GM18861 (cell line): Measurements from ENCODE around the gene KIF26B.

Source experiments
- ATAC-seq: cut with Tn5 transposase; IDR thresholded peaks from one replicate; pipeline ENCODE4 v1.9.1; 2021; ENCODE audit not compliant: unreplicated experiment

Gene KIF26B

DNA sequence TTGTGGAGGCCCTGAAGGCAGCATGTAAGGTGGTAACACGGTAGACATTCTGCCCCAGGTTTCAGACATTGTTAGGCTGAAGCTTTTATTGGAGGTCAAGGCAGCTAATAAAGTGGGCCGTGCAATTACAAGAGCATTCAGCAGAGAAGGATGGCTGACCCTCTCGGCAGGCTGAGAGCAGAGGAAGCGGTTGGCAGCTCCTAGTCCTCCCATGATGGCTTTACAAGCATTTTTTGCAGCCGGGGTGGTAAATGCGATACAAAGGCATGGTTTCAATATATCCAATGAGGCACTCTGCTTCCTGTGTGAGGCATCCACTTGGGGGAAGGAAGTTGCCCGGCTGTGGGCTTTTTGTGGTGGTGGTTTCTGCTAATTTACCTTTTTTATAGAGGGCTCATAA is 14.6 kb downstream of the KIF26B start:
- ATAC-seq = no peak

DNA sequence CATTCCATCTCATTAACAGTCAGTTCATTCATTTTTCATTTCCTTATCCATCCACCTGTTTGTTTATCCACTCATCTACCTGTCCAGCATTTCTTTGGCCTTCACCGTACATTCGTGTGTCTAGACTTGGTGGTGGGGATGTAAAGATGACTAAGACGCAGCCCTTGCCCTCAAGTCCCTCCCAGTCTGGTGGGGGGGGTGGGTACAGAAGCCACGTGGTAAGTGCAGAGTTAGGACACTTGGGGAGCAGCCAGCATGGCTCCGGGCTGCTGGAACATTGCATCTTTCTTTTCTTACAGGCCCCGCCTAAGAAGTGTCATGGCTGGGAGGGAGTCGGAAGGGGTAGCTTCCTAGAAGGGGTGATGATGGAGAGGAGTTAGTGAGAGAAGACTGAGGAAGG is 17.2 kb downstream of the KIF26B start:
- ATAC-seq = no peak

DNA sequence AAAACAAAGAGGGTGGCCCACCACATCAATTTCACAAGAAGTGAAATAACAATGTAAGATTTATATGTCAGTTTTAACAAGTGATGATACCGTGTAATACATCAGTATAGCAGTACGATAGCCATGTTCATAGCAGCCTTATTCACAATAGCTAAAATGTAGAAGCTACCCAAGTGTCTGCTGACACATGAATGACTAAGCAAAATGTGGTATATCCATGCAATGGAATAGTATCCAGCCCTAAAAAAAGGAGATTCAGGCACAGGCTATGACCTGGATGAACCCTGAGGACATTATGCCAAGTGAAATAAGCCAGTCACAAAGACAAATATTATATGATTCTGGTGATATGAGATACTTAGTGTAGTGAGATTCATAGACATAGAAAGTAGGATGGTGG is 18.0 kb downstream of the KIF26B start:
- no peak for ATAC-seq

DNA sequence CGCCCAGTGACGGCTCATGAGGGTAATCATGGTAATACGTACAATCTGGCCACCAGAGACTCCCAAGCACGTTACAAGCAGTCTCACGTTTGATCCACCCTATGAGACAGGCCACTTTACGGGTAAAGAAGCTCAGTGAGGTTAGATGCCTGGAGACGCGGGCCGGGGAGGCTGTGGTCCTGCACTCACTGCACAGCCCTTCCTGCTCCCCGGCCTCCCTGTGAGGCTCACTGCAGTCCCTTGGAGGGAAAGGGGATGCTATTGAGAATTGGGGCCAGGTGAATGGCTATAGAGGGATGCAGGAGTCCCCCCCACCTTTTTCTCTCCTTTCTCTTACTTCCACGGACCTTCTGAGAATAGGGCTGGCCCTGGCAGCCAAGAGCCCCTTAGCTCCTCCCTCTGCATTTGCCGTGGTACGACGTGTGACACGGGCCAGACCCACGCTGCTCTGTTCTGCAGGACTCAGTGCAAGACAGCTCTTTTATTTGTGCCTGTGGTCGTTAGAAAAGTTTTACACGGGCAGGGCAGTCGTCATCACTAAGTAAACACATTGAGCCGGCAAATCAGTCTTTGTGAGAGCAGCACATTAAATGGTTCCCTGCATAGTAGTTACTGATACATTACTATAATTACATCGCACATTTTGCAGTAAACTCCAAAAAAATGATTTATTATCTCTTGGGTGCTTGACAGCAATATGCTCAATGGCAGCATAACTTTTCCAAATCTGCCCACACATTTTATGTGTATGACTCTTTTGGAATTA is 18.8 kb downstream of the KIF26B start:
- no peak for ATAC-seq

DNA sequence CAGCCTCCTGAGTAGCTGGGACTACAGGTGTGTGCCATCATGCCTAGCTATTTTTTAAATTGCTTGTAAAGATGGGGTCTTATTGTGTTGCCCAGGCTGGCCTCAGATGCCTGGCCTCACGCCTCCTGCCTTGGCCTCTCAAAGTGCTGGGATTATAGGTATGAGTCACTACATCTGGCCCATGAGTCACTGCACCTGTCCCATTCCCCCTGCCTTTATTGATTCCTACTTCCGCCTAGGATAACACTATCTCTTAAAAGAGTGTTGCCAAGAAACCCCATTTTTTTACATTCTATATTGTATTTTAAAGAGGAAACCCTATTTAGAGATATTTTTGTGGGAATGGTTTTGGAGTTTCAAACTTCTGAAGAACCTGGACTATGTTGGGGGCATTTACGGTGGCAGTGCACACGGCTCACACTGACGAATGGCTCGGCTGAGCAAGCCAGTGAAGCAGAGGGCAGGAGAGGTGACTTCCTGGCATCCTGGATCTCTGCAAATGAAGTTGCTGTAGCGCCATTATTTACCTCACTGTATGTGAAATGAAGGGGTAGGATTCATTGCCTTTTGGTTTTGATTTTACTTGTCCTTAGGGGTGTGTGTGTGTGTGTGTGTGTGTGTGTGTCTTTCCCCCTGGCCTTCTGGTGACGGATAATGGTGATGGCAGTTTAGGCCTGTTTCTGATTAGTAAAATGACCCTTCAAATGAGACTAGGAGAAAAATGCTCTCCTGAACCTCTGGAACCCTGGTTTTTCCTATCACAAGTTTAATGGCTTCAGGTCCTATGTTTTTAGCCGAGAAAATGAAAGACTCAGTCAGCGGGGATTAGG is 22.5 kb downstream of the KIF26B start:
- ATAC-seq = no peak

DNA sequence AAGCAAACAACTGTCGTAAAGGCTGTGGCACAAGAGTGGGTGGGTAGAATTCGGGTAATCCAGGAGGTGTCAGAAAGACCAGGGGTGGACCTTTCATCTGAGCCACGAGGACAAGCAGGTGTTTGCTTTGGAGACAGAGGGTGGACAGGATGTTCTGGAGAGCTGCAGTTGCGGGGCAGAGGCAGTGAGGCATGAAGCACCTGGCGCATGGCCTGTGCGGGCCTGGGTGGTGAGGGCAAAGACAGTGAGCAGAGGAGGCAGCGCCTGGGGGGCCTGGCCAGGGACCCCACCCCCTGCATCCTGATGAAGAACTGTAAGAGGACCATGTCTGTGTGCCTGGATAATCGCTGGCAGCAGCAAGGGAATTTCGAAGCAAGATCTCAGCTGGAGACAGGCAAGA is 24.9 kb downstream of the KIF26B start:
- no peak for ATAC-seq

DNA sequence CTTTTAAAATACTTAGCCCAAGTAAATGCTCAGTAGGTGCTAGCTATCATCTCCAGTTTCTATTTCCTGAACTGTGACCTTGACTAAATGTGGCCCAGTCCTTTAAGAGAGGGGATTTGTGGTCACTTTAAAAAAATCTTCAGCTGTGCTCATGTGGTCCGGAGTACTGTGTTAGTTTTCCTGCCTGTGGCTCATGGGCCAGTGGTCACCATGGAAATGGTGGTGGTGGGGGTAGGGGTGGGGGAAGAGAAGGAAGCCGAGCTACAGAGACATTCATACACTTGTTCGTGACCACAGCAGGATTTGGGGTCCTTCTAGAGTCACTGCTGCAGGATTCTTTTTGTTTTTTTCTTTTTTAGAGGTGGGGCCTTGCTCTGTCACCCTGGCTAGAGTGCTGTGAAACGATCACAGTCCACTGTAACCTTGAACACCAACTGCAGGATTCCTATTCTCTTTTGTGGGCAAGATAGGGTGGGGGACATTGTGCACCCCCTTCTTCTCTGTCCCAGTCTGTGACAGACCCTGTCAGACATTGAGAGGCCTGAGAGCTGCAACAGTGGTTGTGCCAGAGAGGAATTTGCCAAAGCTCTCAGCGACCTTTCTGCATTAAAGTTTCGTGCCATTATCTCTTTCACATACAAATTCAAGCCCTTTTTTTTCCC is 25.8 kb downstream of the KIF26B start:
- peak; percentile 43 for ATAC-seq

DNA sequence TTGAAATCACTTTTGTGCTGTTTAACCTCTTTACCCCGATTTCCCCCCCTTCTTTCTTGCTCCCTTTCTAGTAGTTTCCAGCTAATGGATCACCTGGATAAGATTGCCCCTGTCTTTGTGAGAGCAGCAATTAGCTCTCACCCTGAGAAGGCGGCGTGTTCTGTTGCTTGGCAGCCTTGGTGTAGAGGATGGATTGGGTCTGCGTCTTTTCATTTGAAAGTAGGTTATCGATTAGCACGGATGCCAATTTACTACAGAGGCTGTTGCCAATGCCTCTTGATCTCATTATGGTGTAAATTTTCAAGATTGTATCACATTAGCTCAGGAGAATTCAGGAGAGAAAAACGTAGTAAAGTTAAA is 26.4 kb downstream of the KIF26B start:
- ATAC-seq = no peak

DNA sequence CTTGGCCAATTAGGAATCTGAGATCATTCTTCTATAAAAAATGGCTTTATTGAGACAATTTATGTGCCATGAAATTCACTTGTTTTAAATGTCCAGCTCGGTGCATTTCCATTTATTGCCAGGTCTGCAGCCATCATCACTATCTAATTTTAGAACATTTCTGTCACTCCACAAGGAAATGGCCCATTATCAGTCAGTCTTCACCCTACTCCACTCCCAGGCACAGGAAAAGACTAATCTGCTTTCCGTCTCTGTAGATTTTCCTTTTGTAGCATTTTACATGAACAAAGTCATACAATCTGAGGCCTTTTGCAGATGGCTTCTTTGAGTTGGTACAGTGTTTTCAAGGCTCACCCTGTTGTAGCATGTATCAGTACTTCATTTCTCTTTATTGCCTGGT is 27.2 kb downstream of the KIF26B start:
- ATAC-seq = no peak

DNA sequence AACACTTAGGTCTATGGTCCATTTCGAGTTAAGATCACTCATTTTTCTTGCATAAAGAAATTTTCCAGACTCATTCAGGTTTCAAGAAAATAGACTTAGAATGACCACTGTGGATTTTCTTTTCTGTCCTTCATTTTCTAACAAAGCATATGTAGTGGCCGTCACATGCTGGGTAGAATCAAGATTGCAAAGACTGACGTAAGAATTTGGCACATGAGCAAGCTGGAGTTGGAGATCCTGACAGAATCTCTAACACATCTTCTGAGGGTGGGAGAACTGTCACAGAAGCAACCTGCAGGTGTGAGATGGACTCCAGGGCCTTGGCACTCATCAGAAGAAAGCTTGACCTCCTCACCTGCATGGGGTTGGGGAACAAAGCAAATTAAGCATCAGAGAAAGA is 28.6 kb downstream of the KIF26B start:
- ATAC-seq = no peak

DNA sequence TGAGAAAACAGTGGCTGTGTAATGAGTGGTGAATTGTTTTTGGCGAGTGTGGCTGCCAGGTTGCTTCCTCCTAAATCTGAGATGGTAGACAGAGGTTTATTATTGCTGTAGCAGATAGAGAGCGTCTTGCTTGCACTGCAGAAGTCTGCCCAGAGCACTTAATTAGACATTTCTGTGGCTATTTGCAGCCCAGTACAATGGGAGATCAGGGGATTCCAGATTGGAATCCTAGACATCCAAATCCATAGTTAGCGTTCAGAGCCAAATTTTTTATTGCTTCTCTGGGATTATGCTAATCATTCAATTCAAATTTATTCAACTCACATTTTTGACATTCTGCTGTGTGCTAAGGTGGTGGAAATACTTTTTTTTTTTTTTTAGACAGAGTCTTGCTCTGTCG is 30.0 kb downstream of the KIF26B start:
- no peak for ATAC-seq

DNA sequence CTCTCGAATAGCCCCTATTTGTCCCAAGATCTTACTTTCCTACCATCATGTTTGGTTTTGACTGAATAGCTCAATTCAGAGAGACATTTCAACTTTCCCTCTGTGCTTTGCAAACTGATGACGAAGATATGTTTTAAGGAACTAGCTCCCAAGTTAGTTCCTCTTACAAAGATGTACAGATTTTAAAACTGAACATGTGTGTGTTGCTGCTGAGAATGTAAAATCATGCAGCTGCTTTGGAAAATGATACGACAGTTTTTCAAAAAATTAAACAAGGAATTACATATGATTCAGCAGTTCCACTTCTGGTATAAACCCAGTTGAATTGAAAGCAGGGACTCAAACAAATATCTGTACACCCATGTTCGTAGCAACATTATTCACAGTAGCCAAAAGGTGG is 33.6 kb downstream of the KIF26B start:
- ATAC-seq = no peak

DNA sequence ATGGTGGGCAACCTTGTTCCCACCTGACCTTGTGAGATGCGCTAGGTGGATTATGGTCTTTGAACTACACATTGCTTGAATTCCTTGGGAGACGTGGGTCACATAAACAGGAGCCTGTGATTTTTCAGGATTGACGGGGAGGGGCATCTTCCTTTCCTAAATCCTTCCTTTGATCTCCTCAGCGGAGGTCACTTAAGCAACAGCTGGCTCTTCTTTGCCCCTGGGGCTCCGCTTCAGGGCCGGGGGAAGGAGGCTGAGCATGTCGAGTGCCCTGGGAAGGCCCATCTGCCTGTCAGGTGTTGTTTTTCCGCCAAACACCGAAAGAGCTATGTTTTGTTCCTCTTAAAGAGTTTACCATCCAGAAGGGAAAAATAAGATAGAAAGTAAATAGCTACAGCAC is 40.6 kb downstream of the KIF26B start:
- no peak for ATAC-seq

DNA sequence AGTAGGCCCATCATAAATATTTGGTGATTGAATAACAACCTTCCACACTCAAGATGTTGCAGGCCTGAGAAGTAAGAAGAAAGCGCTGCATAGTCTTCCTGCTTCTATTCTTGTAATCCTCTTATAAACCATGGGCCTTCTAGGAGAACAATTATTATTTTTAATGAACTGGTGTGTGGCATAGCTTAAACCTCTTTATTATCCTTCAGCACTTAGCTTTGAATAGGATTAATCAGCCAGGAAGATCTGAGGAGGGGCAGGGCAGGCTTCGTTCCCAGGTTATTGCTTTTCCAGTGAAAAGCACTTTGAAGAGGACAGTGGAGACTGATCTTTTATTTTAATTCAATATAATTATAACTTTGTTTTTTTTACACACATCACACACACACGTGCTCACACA is 42.3 kb downstream of the KIF26B start:
- ATAC-seq = no peak

DNA sequence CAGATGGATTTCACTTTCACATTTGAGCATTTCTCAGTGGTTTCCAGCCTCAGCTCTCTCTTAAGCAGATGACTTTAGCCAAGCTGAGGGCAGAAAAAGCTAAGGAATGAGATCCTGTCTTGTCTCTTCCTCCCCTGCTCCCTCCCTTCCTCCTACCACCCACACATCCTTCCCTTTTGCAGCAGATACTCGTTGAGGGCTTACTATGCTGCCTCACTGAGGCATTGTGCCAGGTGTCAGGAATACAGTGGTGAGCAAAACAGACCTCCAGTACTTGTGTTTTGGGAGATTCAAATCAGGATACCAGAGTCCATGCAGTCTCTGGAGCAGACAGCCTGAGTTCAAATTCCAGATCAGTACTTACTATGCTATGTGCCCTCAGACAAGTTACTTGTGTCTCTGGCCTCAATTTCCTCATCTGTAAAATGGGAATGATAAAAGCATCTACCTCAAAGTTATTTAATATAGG is 43.2 kb downstream of the KIF26B start:
- ATAC-seq = no peak

DNA sequence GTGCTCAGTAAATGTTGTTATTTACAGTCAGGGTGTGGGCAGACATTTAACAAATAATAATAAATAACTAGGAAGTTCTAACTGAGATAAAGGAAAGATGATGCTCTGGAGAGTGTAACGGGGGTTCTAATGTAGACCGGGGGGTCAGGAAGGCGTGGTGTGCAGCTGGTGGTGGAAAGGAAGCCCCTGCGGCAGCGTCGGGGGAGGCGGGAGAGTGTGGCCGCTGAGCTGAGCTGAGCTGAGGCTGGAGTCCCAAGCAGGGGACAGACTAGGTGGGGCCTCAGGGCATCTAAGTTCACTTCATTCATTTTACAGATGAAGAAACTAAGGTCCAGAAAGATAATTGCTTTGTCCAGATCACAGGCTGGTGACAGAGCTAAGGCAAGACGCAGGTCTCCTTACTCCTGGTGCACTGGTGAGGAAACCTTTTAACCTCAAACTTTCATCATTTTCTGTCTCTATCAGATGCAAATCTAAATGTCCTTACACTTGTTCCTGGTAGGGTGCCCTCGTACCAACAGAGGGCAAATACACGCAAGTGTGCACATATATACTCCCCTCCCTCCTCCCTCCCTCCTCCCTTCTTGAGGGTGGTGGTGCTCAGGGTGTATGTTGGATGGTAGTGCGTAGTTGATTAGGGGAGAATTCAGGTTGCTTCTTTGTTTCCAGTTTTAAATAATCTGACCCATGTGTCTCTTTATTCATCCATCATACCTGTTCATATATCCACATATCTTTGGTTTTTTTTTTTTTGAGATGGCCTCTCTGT is 44.1 kb downstream of the KIF26B start:
- ATAC-seq = no peak

DNA sequence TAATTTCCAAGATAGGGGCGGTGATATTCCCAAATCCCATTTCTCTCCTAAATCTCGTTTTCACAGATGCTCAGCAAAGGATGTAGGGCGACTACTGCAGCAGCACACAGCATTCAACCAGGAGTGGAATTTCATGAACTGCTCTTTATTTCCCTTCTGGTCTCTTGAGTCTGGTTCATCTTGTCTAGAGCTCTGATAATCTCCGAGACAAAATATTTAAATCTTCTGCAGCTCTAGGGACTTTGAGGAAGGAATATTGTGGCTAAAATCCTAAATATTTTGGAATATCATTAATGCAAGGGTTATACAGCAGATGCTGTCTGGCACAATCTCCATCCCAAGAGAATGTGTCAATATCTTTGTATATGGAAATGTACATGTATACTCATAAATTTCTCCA is 45.4 kb downstream of the KIF26B start:
- ATAC-seq = no peak

DNA sequence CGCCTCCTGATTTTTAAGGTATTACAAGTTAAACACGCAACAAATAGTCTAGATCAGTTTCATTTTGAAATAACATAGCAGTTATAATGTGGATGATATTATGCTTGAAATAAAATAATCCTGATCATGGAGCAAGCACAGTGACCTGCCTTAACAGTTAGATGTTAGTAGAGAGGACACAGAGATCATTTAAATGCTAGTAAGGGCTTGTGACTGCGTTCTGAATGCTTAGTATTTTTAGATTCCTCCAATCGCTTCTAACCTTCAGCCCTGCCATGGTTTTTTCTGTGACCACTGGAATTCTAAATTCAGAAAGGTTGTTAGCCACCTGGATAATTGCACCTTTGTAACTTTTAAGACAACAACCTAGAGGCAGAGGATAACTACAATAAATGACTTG is 46.4 kb downstream of the KIF26B start:
- no peak for ATAC-seq

DNA sequence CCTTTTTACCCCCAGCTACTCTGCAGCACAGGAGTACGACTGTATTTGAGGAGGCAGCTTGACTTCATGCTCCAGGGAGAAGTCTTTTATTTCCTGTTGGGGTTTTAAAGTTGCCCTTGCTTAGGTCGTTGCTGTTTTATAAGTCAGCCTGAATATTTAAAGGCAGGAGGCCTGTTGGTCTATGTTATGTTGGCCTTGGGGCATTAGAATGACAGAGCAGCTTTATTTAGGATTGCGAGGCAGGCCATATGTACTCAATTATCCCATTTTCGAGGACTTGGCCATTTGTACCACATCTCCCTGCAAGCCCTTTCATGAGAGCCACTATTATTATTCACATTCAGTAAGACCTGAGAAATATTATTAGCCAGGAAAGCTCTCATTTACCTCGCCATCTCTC is 47.0 kb downstream of the KIF26B start:
- ATAC-seq = no peak

DNA sequence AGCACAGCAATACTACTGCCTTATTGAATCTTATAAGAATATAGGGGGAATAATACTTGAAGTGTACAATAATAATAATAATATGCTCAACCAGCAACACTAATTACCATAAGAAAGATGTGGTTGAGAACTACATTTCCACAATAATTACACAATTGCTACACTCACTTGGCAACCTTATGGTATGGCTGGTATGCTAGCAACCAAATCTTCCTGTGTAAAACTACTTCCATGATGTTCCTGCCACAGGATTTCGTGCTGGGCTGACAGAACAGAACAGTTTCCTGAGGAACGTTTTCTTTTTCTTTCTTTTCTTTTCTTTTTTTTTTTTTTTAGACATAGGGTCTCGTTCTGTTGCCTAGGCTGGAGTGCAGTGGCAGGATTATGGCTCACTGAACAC is 50.6 kb downstream of the KIF26B start:
- no peak for ATAC-seq

DNA sequence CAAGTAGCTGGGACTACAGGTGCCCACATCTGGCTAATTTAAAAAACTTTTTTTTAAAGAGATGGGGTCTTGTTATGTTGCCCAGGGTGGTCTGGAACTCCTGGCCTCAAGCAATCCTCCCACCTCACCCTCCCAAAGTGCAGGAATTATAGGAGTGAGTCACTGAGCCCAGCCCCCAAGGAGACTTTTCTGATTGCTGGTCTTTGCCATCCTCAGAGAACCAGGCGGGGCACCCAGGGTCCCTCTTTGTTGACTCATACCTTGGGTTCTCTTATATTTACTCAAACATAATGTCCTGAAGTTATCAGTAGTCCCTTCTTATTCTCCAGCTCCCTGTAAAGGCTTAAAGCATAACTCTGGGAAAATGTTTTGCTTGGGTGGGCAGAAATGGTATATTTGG is 51.1 kb downstream of the KIF26B start:
- no peak for ATAC-seq
